Ishikawa (cell line): ENCODE data around the gene NTM.

ENCODE experiments used
- RAD21 ChIP-seq: IDR thresholded peaks from 2 replicates; pipeline ENCODE4 v1.6.1; 2012; ENCODE audit warnings: low read depth
- ZBTB7A ChIP-seq: IDR thresholded peaks from 2 replicates; pipeline ENCODE4 v1.6.1; 2012; ENCODE audit warnings: low read depth

DNA sequence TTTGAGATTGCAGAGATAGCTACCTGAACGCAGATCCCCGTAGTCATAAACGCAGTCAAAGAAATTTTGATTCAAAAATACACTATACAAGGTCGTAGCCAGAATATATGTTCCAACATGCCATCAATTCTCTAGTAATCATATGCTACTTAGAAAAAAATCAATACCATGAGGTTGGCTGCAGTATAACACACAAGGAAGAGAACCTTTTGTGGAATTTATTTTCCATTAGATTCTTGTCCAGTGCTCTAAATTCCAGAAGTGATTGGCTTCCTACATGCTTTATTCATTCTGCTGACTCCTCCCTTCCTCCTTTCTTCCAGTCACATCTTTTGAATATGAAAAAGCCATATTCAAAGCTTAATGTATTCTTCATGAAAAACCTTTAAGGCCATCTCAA lies 189.9 kb downstream of the NTM start:
- no peak for TF ChIP-seq ZBTB7A
- no peak for TF ChIP-seq RAD21
